Activated T-helper 9 cell treated with anti-CD3 and anti-CD28 coated beads, Interleukin-2, amount 50 U/mL, for 16 hours (primary cell): ENCODE measurements around the gene XK.
"Not testable (repeated sequence)": the region's sequence is repeated elsewhere in the genome, so short reads cannot be mapped to it uniquely, and the experiment has no call there.

Experiments used
- DNase-seq: peaks from one replicate; pipeline ENCODE4 v3.0.0-alpha.2; 2020; ENCODE audit warnings: low read depth

Gene XK

GRCh38 chrX:37685381-37686359 lies at the start of gene XK:
XK (plus strand) TSS chrX:37685791; CDS start chrX:37685962, 171 bp downstream.
- DNase-seq, result peak; percentile 10

- no peak for DNase-seq
These were observed 47.5 kb upstream of the XK start for GRCh38 chrX:37638047-37638446.

DNA sequence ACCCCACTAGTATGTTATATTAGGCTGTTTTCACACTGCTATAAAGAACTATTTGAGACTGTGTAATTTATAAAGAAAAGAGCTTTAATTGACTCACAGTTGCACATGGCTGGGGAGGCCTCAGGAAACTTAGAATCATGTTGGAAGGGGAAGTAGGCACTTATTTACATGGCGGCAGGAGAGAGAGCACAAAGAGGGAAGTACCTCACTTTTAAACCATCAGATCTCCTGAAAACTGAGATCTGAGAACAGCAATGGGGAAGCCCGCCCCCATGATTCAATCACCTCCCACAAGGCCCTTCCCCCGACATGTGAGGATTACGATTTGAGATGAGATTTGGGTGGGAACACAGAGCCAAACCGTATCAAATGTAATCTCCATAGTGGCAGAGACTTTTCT lies 45.4 kb upstream of the XK start:
- DNase-seq, result no peak

DNA sequence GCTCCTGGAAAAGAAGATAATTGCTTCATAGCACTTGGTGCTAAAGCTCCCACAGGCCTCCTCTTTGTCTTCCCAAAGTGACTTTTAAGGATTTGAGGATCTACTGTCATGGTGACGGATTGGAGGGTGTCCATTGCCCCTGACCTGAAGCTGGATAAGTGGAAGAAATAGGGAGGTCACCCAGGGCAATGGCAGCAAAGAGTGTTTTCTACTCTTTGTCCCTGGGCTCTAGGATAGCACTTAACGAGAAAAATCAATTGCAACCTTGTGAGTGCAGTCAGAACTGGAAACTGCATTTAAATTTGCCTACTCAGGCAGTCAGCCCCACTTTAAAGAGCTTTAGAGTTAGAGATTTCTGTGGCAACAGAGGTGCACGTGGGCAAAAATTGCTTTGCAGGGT lies 43.7 kb upstream of the XK start:
- DNase-seq, result no peak

DNA sequence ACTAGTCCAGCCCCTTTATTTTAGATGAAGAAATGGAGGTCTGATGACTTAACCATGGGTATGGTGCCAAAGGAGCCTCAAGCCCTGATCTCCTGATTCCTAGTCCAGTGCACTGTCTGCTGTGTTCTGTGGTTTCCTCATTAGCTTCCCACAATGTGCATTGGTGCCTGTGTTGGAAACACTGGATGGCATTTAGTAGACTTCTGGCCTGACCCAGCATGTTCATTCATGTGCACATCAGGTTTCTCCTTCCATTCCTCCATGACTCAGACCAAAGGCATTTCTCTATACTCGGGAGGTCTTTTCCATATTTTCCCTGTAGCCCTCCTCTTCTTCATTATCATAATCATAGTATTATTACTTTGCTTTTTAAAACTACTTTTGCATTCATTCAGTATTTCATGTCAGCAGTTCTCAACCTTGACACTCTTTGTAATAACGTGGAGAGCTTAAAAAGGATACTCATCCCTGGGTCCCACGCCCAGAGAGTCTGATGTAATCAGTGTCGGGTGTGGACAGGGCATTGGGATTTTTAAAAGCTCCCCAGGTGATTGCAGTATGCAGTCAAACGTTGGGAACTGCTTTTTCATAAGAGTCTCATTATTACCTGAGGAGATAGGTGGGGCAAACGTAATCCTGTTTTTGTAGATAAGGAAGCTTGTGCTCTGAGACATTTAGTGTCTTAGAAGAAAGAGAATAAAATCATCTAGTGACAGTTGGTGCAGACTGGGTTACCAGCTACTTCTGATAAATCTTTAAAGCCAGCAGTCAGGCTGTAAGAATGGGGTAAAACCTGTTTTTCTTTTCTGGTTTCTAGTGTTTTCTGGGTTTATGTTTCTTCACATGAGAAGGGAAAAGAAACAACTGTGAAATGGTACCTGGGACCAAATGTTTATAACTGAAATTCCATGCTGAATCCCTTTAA lies 40.9 kb upstream of the XK start:
- DNase-seq, result no peak

DNA sequence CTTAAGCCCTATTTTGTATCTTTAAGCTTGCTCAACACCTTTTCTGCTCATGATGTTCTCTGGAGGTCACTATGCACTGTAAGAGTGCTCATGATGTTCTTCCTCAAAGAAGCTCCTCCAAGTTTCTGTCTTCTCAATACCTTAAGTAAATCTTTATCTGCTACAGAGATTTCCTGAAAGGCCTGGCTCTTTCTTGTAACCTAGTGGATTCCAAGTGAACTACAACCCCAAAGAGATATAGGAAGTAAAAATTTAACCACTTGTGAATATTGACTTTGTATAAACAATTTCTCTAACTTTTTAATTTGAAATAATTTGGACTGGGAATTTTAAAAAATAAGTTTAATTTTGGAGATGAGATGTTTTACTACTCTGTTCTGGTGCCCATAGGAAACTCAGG lies 39.3 kb upstream of the XK start:
- DNase-seq, result no peak

DNA sequence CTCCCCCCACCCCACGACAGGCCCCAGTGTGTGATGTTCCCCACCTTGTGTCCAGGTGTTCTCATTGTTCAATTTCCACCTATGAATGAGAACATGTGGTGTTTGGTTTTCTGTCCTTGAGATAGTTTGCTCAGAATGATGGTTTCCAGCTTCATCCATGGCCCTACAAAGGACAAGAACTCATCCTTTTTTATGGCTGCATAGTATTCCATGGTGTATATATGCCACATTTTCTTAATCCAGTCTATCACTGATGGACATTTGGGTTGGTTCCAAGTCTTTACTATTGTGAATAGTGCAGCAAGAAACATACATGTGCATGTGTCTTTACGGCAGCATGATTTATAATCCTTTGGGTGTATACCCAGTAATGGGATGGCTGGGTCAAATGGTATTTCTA lies 34.7 kb upstream of the XK start:
- not testable (repeated sequence) for DNase-seq

DNA sequence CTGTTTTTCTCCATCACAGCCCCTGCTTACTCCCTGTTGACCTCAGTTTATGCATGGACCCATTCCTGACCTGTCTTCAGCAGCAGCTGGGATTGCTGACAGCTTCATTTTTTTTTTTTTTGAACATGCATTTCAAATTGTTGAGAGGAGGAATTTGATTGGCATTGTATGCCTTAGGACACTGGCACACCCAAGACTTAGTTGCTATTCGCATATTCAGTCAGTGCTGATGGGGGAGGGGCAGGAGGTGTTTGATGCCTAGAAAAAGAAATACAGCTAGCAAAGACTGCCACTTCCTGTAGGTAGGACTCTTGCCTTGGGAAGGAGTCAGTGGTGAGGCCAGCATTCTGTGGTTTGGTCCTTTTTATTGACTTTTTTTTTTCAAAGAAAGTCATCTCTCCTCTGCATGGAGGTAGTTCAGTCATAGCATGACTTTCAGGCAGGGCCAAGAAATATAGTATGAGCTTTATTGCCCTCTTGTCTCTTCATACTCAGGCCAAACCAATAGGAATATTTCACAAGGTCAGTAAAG lies 33.6 kb upstream of the XK start:
- DNase-seq, result no peak

DNA sequence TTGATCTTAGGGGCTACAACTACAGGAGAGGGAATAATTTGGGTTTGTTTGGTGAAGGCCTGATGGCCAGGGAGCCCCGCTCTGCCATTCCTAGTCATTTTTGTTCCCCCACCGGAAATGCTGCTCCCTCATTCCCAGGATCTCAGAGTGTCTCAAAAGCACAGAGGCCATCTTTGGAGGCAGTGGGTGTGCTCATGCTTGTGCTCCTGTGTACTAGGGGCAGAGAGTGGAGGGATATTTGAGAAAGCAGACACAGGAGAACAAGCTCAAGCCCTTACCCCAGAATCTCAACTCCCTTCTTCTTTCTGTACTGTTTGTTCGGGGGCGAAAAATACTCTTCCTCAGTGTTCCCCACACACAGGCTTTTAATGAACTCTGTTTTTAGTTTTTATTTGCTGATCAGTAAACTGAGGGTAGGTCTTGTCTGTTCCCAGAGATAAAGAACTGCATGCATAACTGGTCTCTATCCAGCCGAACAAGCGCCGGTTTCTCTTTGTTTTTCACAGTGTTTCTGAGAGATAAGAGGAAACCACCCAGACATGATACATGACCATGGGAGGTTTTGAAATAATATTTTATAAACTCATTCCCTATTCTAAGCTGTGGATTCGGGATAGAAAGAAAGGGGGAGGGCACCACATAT lies 32.9 kb upstream of the XK start:
- no peak for DNase-seq

DNA sequence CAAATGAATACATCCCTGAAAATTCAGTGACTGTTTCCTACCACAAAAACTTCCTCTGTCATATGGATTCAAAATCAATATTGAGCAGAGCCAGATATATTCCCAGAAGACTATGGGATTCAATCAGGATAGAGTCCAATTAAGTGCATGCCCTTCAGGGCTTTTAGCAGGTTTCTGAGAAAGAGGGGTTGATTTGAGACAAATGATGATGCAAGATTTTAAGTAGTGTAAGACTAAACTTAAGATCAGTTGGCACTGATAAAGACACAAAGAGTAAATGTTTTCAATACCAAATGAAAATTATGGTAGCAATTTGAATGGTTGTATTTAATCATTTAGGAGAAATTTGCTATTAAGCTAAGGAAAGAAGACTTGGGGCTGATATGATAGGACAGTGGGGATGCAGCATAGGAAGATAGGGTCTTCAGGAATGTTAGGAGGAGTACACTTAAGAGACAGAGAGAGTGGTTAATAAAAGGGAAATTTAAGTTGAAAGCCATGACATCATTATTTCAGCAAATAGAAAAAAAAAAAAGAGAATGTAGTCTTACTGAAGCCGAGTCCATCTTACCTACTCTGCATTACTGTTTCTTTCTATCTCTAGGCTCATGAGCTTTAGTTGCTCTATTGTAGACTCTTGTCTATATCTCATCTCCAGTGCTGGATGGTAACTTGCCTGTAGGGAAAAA lies 32.0 kb upstream of the XK start:
- no peak for DNase-seq

- DNase-seq, result no peak
These were observed 27.1 kb upstream of the XK start for GRCh38 chrX:37658343-37659030.

DNA sequence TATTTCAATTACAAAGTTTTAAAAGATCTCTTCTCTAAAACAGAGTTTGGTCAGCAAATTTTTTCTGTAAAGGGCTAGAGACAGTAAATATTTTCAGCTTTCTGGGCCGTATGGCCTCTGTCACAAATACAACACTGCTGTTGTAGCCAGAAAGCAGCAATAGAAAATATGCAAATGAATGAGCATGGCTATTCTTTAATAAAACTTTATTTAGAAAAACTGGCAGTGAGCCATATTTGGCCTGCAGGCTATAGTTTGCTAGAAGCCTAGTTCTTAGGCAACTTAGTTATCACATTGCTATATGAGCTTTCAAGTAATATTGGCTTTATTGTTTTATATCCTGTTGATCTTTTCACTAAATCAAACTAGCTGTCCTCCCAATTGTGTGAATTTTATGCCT lies 26.5 kb upstream of the XK start:
- no peak for DNase-seq

GRCh38 chrX:37662181-37662580 lies 23.4 kb upstream of the XK start:
- DNase-seq, result no peak

DNA sequence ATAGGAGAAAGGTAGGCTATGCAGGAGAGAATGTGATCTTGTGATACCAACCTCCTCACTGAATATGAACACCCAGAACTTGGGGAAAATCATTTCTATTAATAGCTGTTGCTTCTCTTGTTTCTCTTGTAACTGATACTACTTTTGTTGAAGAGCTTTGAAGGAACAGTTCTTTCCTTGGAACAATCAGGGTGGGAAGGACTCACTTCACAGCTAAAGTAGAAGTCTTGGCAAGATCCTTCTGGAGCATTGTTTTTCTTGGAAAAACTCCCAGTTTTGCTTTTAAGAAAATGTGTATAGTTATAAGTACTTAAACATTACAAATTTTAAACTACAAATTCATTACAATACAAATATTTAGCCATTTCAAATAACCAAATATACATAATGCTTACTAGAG lies 19.1 kb upstream of the XK start:
- no peak for DNase-seq

- no peak for DNase-seq
These were observed 18.4 kb upstream of the XK start for GRCh38 chrX:37667141-37667540.

DNA sequence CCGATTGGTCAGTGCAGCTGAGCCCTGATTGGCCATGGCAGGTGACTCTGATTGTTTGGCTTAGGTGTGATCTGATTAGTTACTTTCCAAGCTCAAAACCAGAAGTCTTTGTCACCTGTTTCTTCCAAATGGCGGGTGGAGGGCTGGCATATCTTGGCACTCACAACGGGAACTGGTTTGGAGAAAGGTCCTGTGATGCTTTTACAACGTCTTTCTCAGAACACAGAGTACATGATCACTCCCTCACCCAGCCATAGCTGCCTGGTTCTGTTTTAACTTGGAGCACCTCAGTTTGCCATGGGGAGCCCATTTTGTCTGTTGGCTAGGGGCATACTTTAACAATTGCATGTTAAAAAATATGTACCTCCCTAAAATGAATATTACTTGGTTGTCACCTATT lies 13.0 kb upstream of the XK start:
- DNase-seq, result no peak

- DNase-seq, result no peak
These were observed 8.8 kb upstream of the XK start for GRCh38 chrX:37676811-37677210.

DNA sequence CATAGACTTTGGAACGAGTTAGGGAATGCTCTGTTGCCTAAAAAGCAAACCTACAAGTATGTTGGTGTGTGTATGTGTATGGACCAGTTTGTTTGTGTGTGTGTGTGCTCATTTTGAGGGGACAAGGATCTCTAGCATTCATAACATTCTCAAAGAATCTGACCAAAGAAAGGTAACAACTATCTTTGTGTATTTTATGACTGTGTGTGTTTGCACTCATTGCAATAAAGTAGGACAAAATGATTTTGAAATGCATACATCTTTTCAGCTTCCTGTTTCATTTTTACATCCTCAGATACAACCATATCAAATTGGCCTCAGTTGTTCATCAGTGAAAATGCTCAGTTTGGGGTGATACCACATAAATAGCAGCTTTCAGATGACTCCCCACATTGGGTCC lies 8.3 kb upstream of the XK start:
- DNase-seq, result no peak

GRCh38 chrX:37677765-37678164 lies 7.8 kb upstream of the XK start:
- no peak for DNase-seq

- DNase-seq, result no peak
These were observed 7.0 kb upstream of the XK start for GRCh38 chrX:37678574-37678973.

DNA sequence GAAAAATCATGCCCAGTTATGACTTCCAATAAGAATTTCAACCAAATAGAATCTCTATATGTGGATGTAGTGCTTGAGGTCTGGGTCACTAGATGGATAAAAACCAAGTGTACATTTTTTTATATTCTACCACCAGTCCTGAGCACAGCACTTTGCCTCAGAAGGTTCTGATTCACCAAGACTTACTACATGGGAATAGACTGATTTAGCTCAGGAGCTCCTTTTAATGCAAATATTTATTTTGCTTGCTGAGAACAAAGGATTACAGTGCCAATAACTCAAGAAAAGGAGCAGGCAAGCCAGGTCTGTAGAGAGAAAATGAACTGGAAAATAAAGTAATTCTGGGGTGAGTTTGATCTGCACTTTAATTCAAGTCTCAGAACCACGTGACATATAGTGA lies 6.4 kb upstream of the XK start:
- DNase-seq, result no peak
